ACC112 (cell line): ENCODE measurements around the gene CCDC6.

Source experiments
- H2AFZ ChIP-seq: fragments of 200-600 bp; sonication (generic); one replicate; pipeline ENCODE4 v1.6.0; 2017; ENCODE audit warnings: antibody characterized with exemption, low read length; ENCODE audit not compliant: unreplicated experiment
- H3K27ac ChIP-seq: fragments of 200-600 bp; sonication (generic); 2 replicates; pipeline ENCODE4 v1.5.1; 2014; ENCODE audit warnings: low read depth, mild to moderate bottlenecking, antibody characterized with exemption, low read length, moderate library complexity
- H3K27me3 ChIP-seq: fragments of 200-600 bp; sonication (generic); 2 replicates; pipeline ENCODE4 v1.6.1; 2014; ENCODE audit warnings: mild to moderate bottlenecking, antibody characterized with exemption, low read length, moderate library complexity, mixed read lengths; ENCODE audit not compliant: insufficient read depth
- H3K36me3 ChIP-seq: fragments of 200-600 bp; sonication (generic); 2 replicates; pipeline ENCODE4 v1.6.1; 2016; ENCODE audit warnings: mild to moderate bottlenecking, antibody characterized with exemption, low read length, moderate library complexity, mixed read lengths; ENCODE audit not compliant: insufficient read depth
- H3K4me1 ChIP-seq: fragments of 200-600 bp; sonication (generic); one replicate; pipeline ENCODE4 v1.6.1; 2016; ENCODE audit warnings: low read length, mixed read lengths; ENCODE audit not compliant: insufficient read depth, unreplicated experiment, control insufficient read depth
- H3K4me3 ChIP-seq: fragments of 200-600 bp; sonication (generic); 2 replicates; pipeline ENCODE4 v1.5.1; 2014; ENCODE audit warnings: mild to moderate bottlenecking, low read depth, low read length
- H3K79me2 ChIP-seq: fragments of 200-600 bp; sonication (generic); one replicate; pipeline ENCODE4 v1.6.0; 2016; ENCODE audit warnings: low read length; ENCODE audit not compliant: control insufficient read depth, unreplicated experiment, insufficient read depth

Gene CCDC6

GRCh38 chr10:59832506-59832905 lies 73.8 kb downstream of the CCDC6 start:
- Histone ChIP-seq H3K27me3 (no peaks in the 10 kb centered on the region), H3K4me1 (no peaks in the 10 kb centered on the region), H3K79me2 (no peaks in the 10 kb centered on the region), H3K36me3 (peaks cover 7% of the 10 kb centered on the region; the same call in 1 of the 2 replicates), H3K27ac (no peak overlapping the region), H2AFZ (no peak overlapping the region), H3K4me3 (no peak overlapping the region)

GRCh38 chr10:59831658-59832503 lies 74.5 kb downstream of the CCDC6 start:
- Histone ChIP-seq H3K4me1 (no peaks in the 10 kb centered on the region), H3K36me3 (peaks cover 7% of the 10 kb centered on the region; the same call in 1 of the 2 replicates), H3K4me3 (no peak overlapping the region), H3K79me2 (no peaks in the 10 kb centered on the region), H3K27ac (no peak overlapping the region), H2AFZ (no peak overlapping the region), H3K27me3 (no peaks in the 10 kb centered on the region)

GRCh38 chr10:59830601-59831259 lies 75.6 kb downstream of the CCDC6 start:
- no peak overlapping the region for H3K27ac ChIP-seq
- H3K4me1 ChIP-seq: no peaks in the 10 kb centered on the region
- no peak overlapping the region for H2AFZ ChIP-seq
- no peaks in the 10 kb centered on the region for H3K79me2 ChIP-seq
- no peak overlapping the region for H3K4me3 ChIP-seq
- H3K27me3 ChIP-seq: no peaks in the 10 kb centered on the region
- H3K36me3 ChIP-seq: peaks cover 7% of the 10 kb centered on the region; the same call in 1 of the 2 replicates

- H3K27ac ChIP-seq: no peak overlapping the region
- no peaks in the 10 kb centered on the region for H3K79me2 ChIP-seq
- no peak overlapping the region for H2AFZ ChIP-seq
Measured at GRCh38 chr10:59829601-59830000, 76.8 kb downstream of the CCDC6 start.

GRCh38 chr10:59829024-59829423 lies 77.3 kb downstream of the CCDC6 start:
- H2AFZ ChIP-seq: no peak overlapping the region
- H3K4me3 ChIP-seq: no peak overlapping the region
- peaks cover 11% of the 10 kb centered on the region; the same call in 1 of the 2 replicates for H3K36me3 ChIP-seq
- no peaks in the 10 kb centered on the region for H3K79me2 ChIP-seq
- H3K27ac ChIP-seq: no peak overlapping the region
- no peaks in the 10 kb centered on the region for H3K27me3 ChIP-seq
- no peaks in the 10 kb centered on the region for H3K4me1 ChIP-seq

More at GRCh38 chr10:59829601-59830000, 76.8 kb downstream of the CCDC6 start:
- Histone ChIP-seq H3K36me3 (peaks cover 11% of the 10 kb centered on the region; the same call in 1 of the 2 replicates), H3K27me3 (no peaks in the 10 kb centered on the region), H3K4me1 (no peaks in the 10 kb centered on the region), H3K4me3 (no peak overlapping the region)

GRCh38 chr10:59825932-59826331 lies 80.4 kb downstream of the CCDC6 start:
- peaks cover 3% of the 10 kb centered on the region for H3K79me2 ChIP-seq
- H2AFZ ChIP-seq: no peak overlapping the region
- H3K27me3 ChIP-seq: no peaks in the 10 kb centered on the region
- H3K27ac ChIP-seq: no peak overlapping the region
- peaks cover 11% of the 10 kb centered on the region; the same call in 1 of the 2 replicates for H3K36me3 ChIP-seq
- no peaks in the 10 kb centered on the region for H3K4me1 ChIP-seq
- no peak overlapping the region for H3K4me3 ChIP-seq

GRCh38 chr10:59823751-59824150 lies 82.6 kb downstream of the CCDC6 start:
- Histone ChIP-seq H3K27ac (no peak overlapping the region), H2AFZ (no peak overlapping the region), H3K4me1 (no peaks in the 10 kb centered on the region), H3K27me3 (no peaks in the 10 kb centered on the region), H3K36me3 (peaks cover 5% of the 10 kb centered on the region; the same call in 1 of the 2 replicates), H3K79me2 (peaks cover 3% of the 10 kb centered on the region), H3K4me3 (no peak overlapping the region)

- H3K79me2 ChIP-seq: peaks cover 3% of the 10 kb centered on the region
- no peak overlapping the region for H2AFZ ChIP-seq
- H3K27ac ChIP-seq: no peak overlapping the region
- H3K4me1 ChIP-seq: no peaks in the 10 kb centered on the region
- peaks cover 5% of the 10 kb centered on the region; the same call in 1 of the 2 replicates for H3K36me3 ChIP-seq
- H3K27me3 ChIP-seq: no peaks in the 10 kb centered on the region
- H3K4me3 ChIP-seq: no peak overlapping the region
Measured at GRCh38 chr10:59823111-59823510, 83.2 kb downstream of the CCDC6 start.

- peaks cover 3% of the 10 kb centered on the region for H3K79me2 ChIP-seq
- no peak overlapping the region for H2AFZ ChIP-seq
- no peak overlapping the region for H3K4me3 ChIP-seq
- H3K36me3 ChIP-seq: peaks cover 3% of the 10 kb centered on the region; the same call in 1 of the 2 replicates
- no peak overlapping the region for H3K27ac ChIP-seq
- no peaks in the 10 kb centered on the region for H3K4me1 ChIP-seq
- no peaks in the 10 kb centered on the region for H3K27me3 ChIP-seq
Measured at GRCh38 chr10:59820471-59820870, 85.9 kb downstream of the CCDC6 start.

GRCh38 chr10:59819683-59820082 lies 86.7 kb downstream of the CCDC6 start:
- no peaks in the 10 kb centered on the region for H3K27me3 ChIP-seq
- H3K4me1 ChIP-seq: no peaks in the 10 kb centered on the region
- no peak overlapping the region for H3K4me3 ChIP-seq
- no peaks in the 10 kb centered on the region for H3K36me3 ChIP-seq
- no peak overlapping the region for H3K27ac ChIP-seq
- H3K79me2 ChIP-seq: peaks cover 3% of the 10 kb centered on the region
- no peak overlapping the region for H2AFZ ChIP-seq
